IMR-90 (cell line): ENCODE measurements around the gene INTS12. TPM values are rescaled to one million over a fixed set of nuclear protein-coding genes. Genes with fewer than 3 reads are reported as not detected.

Experiments
- ATAC-seq: fragments of 200-7000 bp; cut with Tn5 transposase; 2 replicates; pipeline ENCODE4 v1.9.1; 2020; ENCODE audit warnings: low read depth, mild to moderate bottlenecking, moderate library complexity
- BruUV-seq: library from RNA; stranded (reverse); fragments of 400-500 nt; replicated peaks from 2 replicates; lab custom pipeline; 2021; lab: Mats Ljungman, UMichigan
- CTCF ChIA-PET: fragments of 300-600 bp; formaldehyde crosslinking; extraction: SDS; loops from one replicate; lab custom pipeline; 2021; ENCODE audit warnings: antibody characterized with exemption; lab: Yijun Ruan, JAX
- POLR2A ChIA-PET: fragments of 300-600 bp; sonication (Branson Sonifier 250); formaldehyde crosslinking; loops from one replicate; lab custom pipeline; 2022; ENCODE audit warnings: antibody characterized with exemption; ENCODE audit not compliant: unreplicated experiment; lab: Charles Lee
- DNase-seq: peaks from one replicate; pipeline ENCODE4 v3.0.0; 2013
- H2AFZ ChIP-seq: replicated peaks from 2 replicates; pipeline ENCODE3; 2013; ENCODE audit warnings: low read length, mild to moderate bottlenecking; ENCODE audit not compliant: poor library complexity
- H2AK5ac ChIP-seq: 2 replicates; pipeline ENCODE4 v1.6.1; 2013; ENCODE audit warnings: low read depth, low read length, inconsistent platforms
- H2AK9ac ChIP-seq: replicated peaks from 2 replicates; pipeline ENCODE3; 2013; ENCODE audit warnings: mild to moderate bottlenecking, low read depth, low read length, moderate library complexity; ENCODE audit not compliant: poor library complexity
- H2BK120ac ChIP-seq: 2 replicates; pipeline ENCODE4 v1.6.1; 2013; ENCODE audit warnings: low read depth, low read length, inconsistent platforms
- H2BK15ac ChIP-seq: 3 replicates; pipeline ENCODE4 v1.6.1; 2013; ENCODE audit warnings: low read depth, low read length, inconsistent platforms
- H2BK20ac ChIP-seq: 2 replicates; pipeline ENCODE4 v1.6.1; 2013; ENCODE audit warnings: low read depth, mild to moderate bottlenecking, inconsistent platforms, low read length, moderate library complexity
- H2BK5ac ChIP-seq: 2 replicates; pipeline ENCODE4 v1.6.1; 2013; ENCODE audit warnings: mild to moderate bottlenecking, low read depth, low read length, inconsistent platforms; ENCODE audit not compliant: poor library complexity, severe bottlenecking
- H3K14ac ChIP-seq: replicated peaks from 2 replicates; pipeline ENCODE4 v1.6.1; 2013; ENCODE audit warnings: low read depth, low read length, inconsistent platforms
- H3K18ac ChIP-seq: 2 replicates; pipeline ENCODE4 v1.6.1; 2013; ENCODE audit warnings: low read depth, low read length, control low read depth
- H3K23ac ChIP-seq: 2 replicates; pipeline ENCODE4 v1.6.1; 2013; ENCODE audit warnings: low read depth, low read length, inconsistent platforms
- H3K27ac ChIP-seq: 2 replicates; pipeline ENCODE4 v1.5.1; 2013; ENCODE audit warnings: mild to moderate bottlenecking, control low read depth, low read length; ENCODE audit not compliant: insufficient read depth
- H3K27me3 ChIP-seq: 2 replicates; pipeline ENCODE4 v1.6.1; 2013; ENCODE audit warnings: low read length; ENCODE audit not compliant: control insufficient read depth, insufficient read depth
- H3K36me3 ChIP-seq: 2 replicates; pipeline ENCODE4 v1.6.1; 2013; ENCODE audit warnings: low read length, mixed read lengths; ENCODE audit not compliant: control insufficient read depth, insufficient read depth
- H3K4ac ChIP-seq: 2 replicates; pipeline ENCODE4 v1.6.1; 2013; ENCODE audit warnings: low read depth, low read length, inconsistent platforms
- H3K4me1 ChIP-seq: 2 replicates; pipeline ENCODE4 v1.6.1; 2013; ENCODE audit warnings: low read length, mixed read lengths; ENCODE audit not compliant: control insufficient read depth, insufficient read depth
- H3K4me2 ChIP-seq: 2 replicates; pipeline ENCODE4 v1.6.1; 2013; ENCODE audit warnings: low read depth, mild to moderate bottlenecking, control low read depth, low read length, moderate library complexity
- H3K4me3 ChIP-seq: 2 replicates; pipeline ENCODE4 v1.5.1; 2013; ENCODE audit warnings: low read depth, mild to moderate bottlenecking, control low read depth, low read length, moderate library complexity; ENCODE audit not compliant: insufficient read depth
- H3K56ac ChIP-seq: 2 replicates; pipeline ENCODE4 v1.6.1; 2013; ENCODE audit warnings: low read length, inconsistent platforms; ENCODE audit not compliant: insufficient read depth; ENCODE audit errors: extremely low read depth
- H3K79me1 ChIP-seq, 2 experiments: 2 replicates each; pipeline ENCODE4 v1.6.1; 2013; ENCODE audit warnings: low read length in 2 of 2, inconsistent platforms in 1 of 2, low read depth in 1 of 2
- H3K9ac ChIP-seq: 2 replicates; pipeline ENCODE4 v1.6.1; 2013; ENCODE audit warnings: low read depth, low read length, control low read depth
- H3K9me1 ChIP-seq: 2 replicates; pipeline ENCODE4 v1.6.1; 2013; ENCODE audit warnings: low read length, inconsistent platforms; ENCODE audit not compliant: insufficient read depth
- H3K9me3 ChIP-seq: 2 replicates; pipeline ENCODE4 v1.6.1; 2013; ENCODE audit warnings: low read length; ENCODE audit not compliant: control insufficient read depth, insufficient read depth
- H4K20me1 ChIP-seq: 2 replicates; pipeline ENCODE4 v1.6.1; 2013; ENCODE audit warnings: low read length, inconsistent platforms; ENCODE audit not compliant: insufficient read depth
- H4K5ac ChIP-seq: 2 replicates; pipeline ENCODE4 v1.6.1; 2013; ENCODE audit warnings: mild to moderate bottlenecking, low read depth, low read length, control low read depth
- H4K8ac ChIP-seq, 2 experiments: 2 replicates each; pipeline ENCODE4 v1.6.1; 2013; ENCODE audit warnings: low read depth in 2 of 2, low read length in 2 of 2, control low read depth in 1 of 2, inconsistent platforms in 1 of 2
- H4K91ac ChIP-seq: 2 replicates; pipeline ENCODE4 v1.6.1; 2013; ENCODE audit warnings: low read depth, low read length, inconsistent platforms; ENCODE audit not compliant: insufficient read depth
- BHLHE40 ChIP-seq: fragments of 150-350 bp; IDR thresholded peaks from 2 replicates; pipeline ENCODE4 v1.6.1; 2016; ENCODE audit warnings: mild to moderate bottlenecking, low read depth, low read length
- CEBPB ChIP-seq: IDR thresholded peaks from 2 replicates; pipeline ENCODE4 v1.6.1; 2012; ENCODE audit warnings: low read depth, low read length, improper control_type of control experiment
- CHD1 ChIP-seq: IDR thresholded peaks from 2 replicates; pipeline ENCODE4 v1.6.1; 2012; ENCODE audit warnings: low read depth, low read length, improper control_type of control experiment
- MAFK ChIP-seq: IDR thresholded peaks from 2 replicates; pipeline ENCODE4 v1.6.1; 2012; ENCODE audit warnings: low read depth, low read length, improper control_type of control experiment
- MAZ ChIP-seq: IDR thresholded peaks from 2 replicates; pipeline ENCODE4 v1.6.1; 2012; ENCODE audit warnings: low read depth, mild to moderate bottlenecking, low read length, improper control_type of control experiment, moderate library complexity, borderline replicate concordance
- MXI1 ChIP-seq: IDR thresholded peaks from 2 replicates; pipeline ENCODE4 v1.6.1; 2012; ENCODE audit warnings: low read depth, mild to moderate bottlenecking, low read length, moderate library complexity, borderline replicate concordance
- POLR2A ChIP-seq: IDR thresholded peaks from 2 replicates; pipeline ENCODE4 v1.6.1; 2012; ENCODE audit warnings: mild to moderate bottlenecking, low read depth, low read length
- RAD21 ChIP-seq: IDR thresholded peaks from 2 replicates; pipeline ENCODE4 v1.6.1; 2012; ENCODE audit warnings: low read length, improper control_type of control experiment
- RCOR1 ChIP-seq: IDR thresholded peaks from 2 replicates; pipeline ENCODE4 v1.6.1; 2012; ENCODE audit warnings: mild to moderate bottlenecking, low read length, improper control_type of control experiment; ENCODE audit not compliant: insufficient replicate concordance
- RFX5 ChIP-seq: IDR thresholded peaks from 2 replicates; pipeline ENCODE4 v1.8.0; 2012; ENCODE audit warnings: low read depth, mild to moderate bottlenecking, low read length, moderate library complexity
- WGBS, 2 experiments: methylation state at CpG; one replicate each; pipeline versions ENCODE4 v1.1.5 to v1.1.7; 2013; ENCODE audit warnings: missing lambda C conversion rate in 2 of 2; ENCODE audit not compliant: insufficient read length in 1 of 2; ENCODE audit errors: extremely low coverage in 2 of 2; 5-methylcytosine and 5-hydroxymethylcytosine counted together
- dilution Hi-C: fragments of 300-500 bp; cut with HindIII; formaldehyde crosslinking; loops from one replicate; pipeline ENCODE4 v1.14.3; 2018; ENCODE audit warnings: low sequenced_read_pairs; ENCODE audit not compliant: unreplicated experiment
- in situ Hi-C: fragments of 300-500 bp; cut with MboI; formaldehyde crosslinking; loops from 3 replicates; pipeline ENCODE4 v1.14.3; 2019; ENCODE audit warnings: low sequenced_read_pairs, inconsistent platforms, mixed read lengths
- intact Hi-C: fragments of 100-400 bp; cut with micrococcal nuclease; formaldehyde crosslinking; loops from 2 replicates; pipeline ENCODE4 v1.10.0; 2022
- polyA plus RNA-seq, 3 experiments: library from polyadenylated mRNA; depleted of rRNA; stranded (reverse); fragments of >200 nt; gene quantifications; 2 replicates each; pipeline ENCODE4 v1.2.3, GENCODE V29; 2012; ENCODE audit warnings: low replicate concordance in 1 of 3
- total RNA-seq: library from RNA; depleted of rRNA; stranded (reverse); fragments of >200 nt; gene quantifications from 2 replicates; pipeline ENCODE4 v1.2.3, GENCODE V29; 2012
- TF ChIP-seq, protein P1 (sequence below): conservative IDR thresholded peaks from 2 replicates; pipeline ENCODE4 v1.5.1; 2012; ENCODE audit warnings: mild to moderate bottlenecking, low read depth, low read length, improper control_type of control experiment

The INTS12 gene
- total and polyA plus RNA-seq, 2 of the 4 experiments (the other 2 are of a cell fraction), result 27.5 to 36.0 TPM

DNA sequence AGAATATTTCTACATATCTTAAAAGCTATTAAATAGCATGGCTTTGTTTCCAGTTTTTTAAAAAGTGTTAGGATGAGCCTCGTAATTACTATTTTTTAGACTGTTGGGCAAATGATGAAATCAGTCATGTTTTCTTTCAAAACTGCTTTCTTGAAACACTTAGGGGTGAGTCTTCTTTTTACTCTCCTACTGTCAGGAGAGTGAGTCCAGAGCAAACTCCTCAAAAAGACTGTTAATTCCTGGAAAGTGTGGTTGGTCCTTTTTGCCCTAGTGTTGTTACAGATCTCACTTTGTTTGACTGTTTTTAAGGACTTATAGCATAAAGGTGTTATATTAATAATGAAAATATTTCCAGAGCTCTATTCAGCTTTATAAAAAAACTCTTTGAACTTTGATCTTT, 6.4 kb upstream of the INTS12 start (continued):
- TF ChIP-seq, protein P1, sequence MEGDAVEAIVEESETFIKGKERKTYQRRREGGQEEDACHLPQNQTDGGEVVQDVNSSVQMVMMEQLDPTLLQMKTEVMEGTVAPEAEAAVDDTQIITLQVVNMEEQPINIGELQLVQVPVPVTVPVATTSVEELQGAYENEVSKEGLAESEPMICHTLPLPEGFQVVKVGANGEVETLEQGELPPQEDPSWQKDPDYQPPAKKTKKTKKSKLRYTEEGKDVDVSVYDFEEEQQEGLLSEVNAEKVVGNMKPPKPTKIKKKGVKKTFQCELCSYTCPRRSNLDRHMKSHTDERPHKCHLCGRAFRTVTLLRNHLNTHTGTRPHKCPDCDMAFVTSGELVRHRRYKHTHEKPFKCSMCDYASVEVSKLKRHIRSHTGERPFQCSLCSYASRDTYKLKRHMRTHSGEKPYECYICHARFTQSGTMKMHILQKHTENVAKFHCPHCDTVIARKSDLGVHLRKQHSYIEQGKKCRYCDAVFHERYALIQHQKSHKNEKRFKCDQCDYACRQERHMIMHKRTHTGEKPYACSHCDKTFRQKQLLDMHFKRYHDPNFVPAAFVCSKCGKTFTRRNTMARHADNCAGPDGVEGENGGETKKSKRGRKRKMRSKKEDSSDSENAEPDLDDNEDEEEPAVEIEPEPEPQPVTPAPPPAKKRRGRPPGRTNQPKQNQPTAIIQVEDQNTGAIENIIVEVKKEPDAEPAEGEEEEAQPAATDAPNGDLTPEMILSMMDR, result no peak
- no peak for TF ChIP-seq RCOR1
- no peak for TF ChIP-seq MXI1
- no peak for TF ChIP-seq BHLHE40

DNA sequence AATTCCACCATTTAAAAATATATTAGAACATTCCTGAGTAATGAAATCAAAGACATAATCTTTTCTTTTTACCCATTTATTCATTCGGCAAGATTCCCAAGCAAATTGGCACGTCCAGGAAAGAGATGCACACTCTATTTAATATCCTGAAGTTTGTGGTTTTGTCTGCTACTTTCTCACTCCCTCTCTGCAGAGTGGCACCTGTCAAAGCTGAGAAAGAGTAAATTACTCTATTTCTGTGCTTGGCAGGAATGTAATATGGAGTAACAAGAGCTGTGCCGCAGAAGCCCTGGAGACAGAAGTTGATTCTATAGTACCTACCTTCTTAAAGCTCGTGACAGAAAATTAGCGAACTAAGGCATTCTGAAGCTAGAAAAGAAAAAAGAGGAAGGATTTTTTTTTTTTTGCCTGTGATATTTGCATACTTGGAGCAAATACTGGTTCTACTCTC, 5.6 kb upstream of the INTS12 start:
- H2BK20ac ChIP-seq, result no peak overlapping the region
- H2BK5ac ChIP-seq, result no peak overlapping the region
- WGBS, 2 experiments, result no CpG with 5 or more reads among the region's 5 CpGs
- intact Hi-C loops, result no loop called here
- no peak overlapping the region for H4K91ac ChIP-seq
- TF ChIP-seq POLR2A, result no peak
- no peak for TF ChIP-seq CHD1
- no peak for TF ChIP-seq BHLHE40
- TF ChIP-seq RFX5, result no peak
- TF ChIP-seq MAZ, result no peak
- no peak for TF ChIP-seq RAD21
- no peak for TF ChIP-seq RCOR1
- TF ChIP-seq CEBPB, result no peak
- no peak for TF ChIP-seq MAFK
- no peak for TF ChIP-seq MXI1
- TF ChIP-seq, protein P1, result no peak
- H3K4ac ChIP-seq, result no peak overlapping the region
- no peak overlapping the region for H2BK15ac ChIP-seq
- no peaks in the 10 kb centered on the region for H3K9me3 ChIP-seq
- peak; percentile 27; the same call in 1 of the 2 replicates for ATAC-seq
- H4K5ac ChIP-seq, result no peak overlapping the region
- no peak for DNase-seq
- dilution Hi-C loops, result no loop called here
- ChIA-PET CTCF (interaction anchor here (0.7 to 1.0 kb wide), 2 partner anchors 183 to 914 kb away, joined by 3 read pairs; no protein-coding TSS in a partner anchor), POLR2A (no interaction called here)
- H3K9ac ChIP-seq, result no peak overlapping the region
- H2BK120ac ChIP-seq, result no peak overlapping the region
- H2AK5ac ChIP-seq, result no peak overlapping the region
- H3K23ac ChIP-seq, result no peak overlapping the region
- no peaks in the 10 kb centered on the region for H3K4me1 ChIP-seq
- peak overlapping the region; percentile 65; the same call in 1 of the 2 replicates for H3K18ac ChIP-seq
- no peak overlapping the region for H2AFZ ChIP-seq
- H3K9me1 ChIP-seq, result no peaks in the 10 kb centered on the region
- H3K27me3 ChIP-seq, result no peaks in the 10 kb centered on the region
- no peak overlapping the region for H2AK9ac ChIP-seq
- H3K27ac ChIP-seq, result no peak overlapping the region
- peaks cover 7 to 19% of the 10 kb centered on the region in 2 experiments; a peak in 2 of 4 replicates for H3K79me1 ChIP-seq
- peak overlapping the region; percentile 97; the same call in 1 of the 2 replicates for H3K4me2 ChIP-seq
- BruUV-seq, result no TSS peak
- no peak overlapping the region for H3K4me3 ChIP-seq
- H4K8ac ChIP-seq, result 0 out of 4 replicates have a peak overlapping the region, but pooled peaks of 1 of the 2 experiments have one; percentile 15
- no peaks in the 10 kb centered on the region for H4K20me1 ChIP-seq
- in situ Hi-C loops, result no loop called here
- peaks cover under 1% of the 10 kb centered on the region; the same call in 1 of the 2 replicates for H3K36me3 ChIP-seq
- no peak overlapping the region for H3K14ac ChIP-seq
- no peak overlapping the region for H3K56ac ChIP-seq
